Smooth muscle cell (in vitro differentiated cells): Measurements from ENCODE around the gene CLEC4E. TPM values are rescaled to one million over a fixed set of nuclear protein-coding genes. Genes with fewer than 3 reads are reported as not detected.
"Not testable (repeated sequence)": the region's sequence is repeated elsewhere in the genome, so short reads cannot be mapped to it uniquely, and the experiment has no call there.

Experiments used
- DNase-seq: peaks from one replicate; lab custom pipeline; 2025; ENCODE audit not compliant: unreplicated experiment; lab: John Stamatoyannopoulos, UW
- H2AFZ ChIP-seq: fragments of 200-600 bp; sonication (generic); 2 replicates; pipeline ENCODE4 v1.6.0; 2016; ENCODE audit warnings: antibody characterized with exemption, low read depth, mild to moderate bottlenecking
- H3F3A ChIP-seq: fragments of 200-600 bp; sonication (generic); 2 replicates; pipeline ENCODE4 v1.6.0; 2017; ENCODE audit warnings: antibody characterized with exemption, low read depth
- H3K27ac ChIP-seq: fragments of 200-600 bp; sonication (generic); 2 replicates; pipeline ENCODE4 v1.5.1; 2016; ENCODE audit warnings: low read depth, mild to moderate bottlenecking
- H3K27me3 ChIP-seq: fragments of 200-600 bp; sonication (generic); 2 replicates; pipeline ENCODE4 v1.6.1; 2016; ENCODE audit warnings: low read depth, mild to moderate bottlenecking
- H3K36me3 ChIP-seq: fragments of 200-600 bp; sonication (generic); 2 replicates; pipeline ENCODE4 v1.5.1; 2016; ENCODE audit warnings: low read depth
- H3K4me1 ChIP-seq: fragments of 200-600 bp; sonication (generic); 2 replicates; pipeline ENCODE4 v1.5.1; 2016; ENCODE audit warnings: low read depth
- H3K4me2 ChIP-seq: fragments of 200-600 bp; sonication (generic); 2 replicates; pipeline ENCODE4 v1.6.0; 2016; ENCODE audit warnings: mild to moderate bottlenecking
- H3K4me3 ChIP-seq: fragments of 200-600 bp; sonication (generic); 2 replicates; pipeline ENCODE4 v1.5.1; 2016; ENCODE audit warnings: mild to moderate bottlenecking
- H3K79me2 ChIP-seq: fragments of 200-600 bp; sonication (generic); 2 replicates; pipeline ENCODE4 v1.6.0; 2016; ENCODE audit warnings: low read depth, mild to moderate bottlenecking
- H3K9ac ChIP-seq: fragments of 200-600 bp; sonication (generic); 2 replicates; pipeline ENCODE4 v1.6.0; 2016; ENCODE audit warnings: low read depth
- H3K9me3 ChIP-seq: fragments of 200-600 bp; sonication (generic); replicated peaks from 2 replicates; pipeline ENCODE4 v1.5.1; 2016; ENCODE audit warnings: low read depth
- H4K20me1 ChIP-seq: fragments of 200-600 bp; sonication (generic); 2 replicates; pipeline ENCODE4 v1.6.0; 2016; ENCODE audit warnings: low read depth
- WGBS: methylation state at CpG from one replicate; pipeline ENCODE4 v1.1.7; 2016; ENCODE audit warnings: low lambda C conversion rate; 5-methylcytosine and 5-hydroxymethylcytosine counted together
- polyA plus RNA-seq: library from polyadenylated mRNA; unstranded; fragments of >200 nt; fragmentation: Nextera tagmentation; extraction: Ambion mirVana; gene quantifications from 2 replicates; pipeline ENCODE4 v1.2.1, GENCODE V29; 2016
- total RNA-seq: library from RNA; depleted of rRNA; stranded (reverse); fragments of >200 nt; gene quantifications from 2 replicates; pipeline ENCODE4 v1.2.3, GENCODE V29; 2014
- TF ChIP-seq, protein P1 (sequence below): fragments of 200-600 bp; sonication (generic); IDR thresholded peaks from 2 replicates; pipeline ENCODE4 v1.5.1; 2017; ENCODE audit warnings: borderline replicate concordance, mild to moderate bottlenecking, antibody characterized with exemption; ENCODE audit not compliant: insufficient read depth, poor library complexity, severe bottlenecking

CLEC4E gene
- total and polyA plus RNA-seq, 2 experiments from 2014 or later = not detected

DNA sequence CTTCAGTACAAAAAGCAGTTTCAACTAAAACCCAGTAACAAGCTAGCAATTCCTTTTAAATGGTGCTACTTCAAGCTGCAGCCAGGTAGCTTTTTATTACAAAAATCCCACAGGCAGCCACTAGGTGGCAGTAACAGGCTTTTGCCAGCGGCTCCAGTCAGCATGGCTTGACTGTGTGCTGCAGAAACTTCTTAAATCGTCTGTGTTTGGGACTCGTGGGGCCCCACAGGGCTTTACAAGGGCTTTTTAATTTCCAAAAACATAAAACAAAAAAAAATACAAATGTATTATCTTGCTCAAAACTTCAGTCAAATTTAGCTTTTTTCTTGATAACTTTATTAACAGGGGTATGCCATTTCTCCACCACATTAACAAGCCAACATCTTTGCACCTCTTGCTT is 3.6 kb upstream of the CLEC4E start:
- Histone ChIP-seq H3K4me3 (peak overlapping the region; percentile 12), H3K79me2 (no peaks in the 10 kb centered on the region), H2AFZ (peak overlapping the region; percentile 64), H3K4me2 (peak overlapping the region; percentile 72), H3K9ac (no peak overlapping the region), H4K20me1 (no peaks in the 10 kb centered on the region), H3K27me3 (no peaks in the 10 kb centered on the region), H3K27ac (no peak overlapping the region), H3K9me3 (no peaks in the 10 kb centered on the region), H3K36me3 (no peaks in the 10 kb centered on the region), H3F3A (no peaks in the 10 kb centered on the region), H3K4me1 (no peaks in the 10 kb centered on the region)
- peak; percentile 10 for DNase-seq
- WGBS = 6% methylated on average over 3 of the region's 3 CpGs
- TF ChIP-seq, protein P1, sequence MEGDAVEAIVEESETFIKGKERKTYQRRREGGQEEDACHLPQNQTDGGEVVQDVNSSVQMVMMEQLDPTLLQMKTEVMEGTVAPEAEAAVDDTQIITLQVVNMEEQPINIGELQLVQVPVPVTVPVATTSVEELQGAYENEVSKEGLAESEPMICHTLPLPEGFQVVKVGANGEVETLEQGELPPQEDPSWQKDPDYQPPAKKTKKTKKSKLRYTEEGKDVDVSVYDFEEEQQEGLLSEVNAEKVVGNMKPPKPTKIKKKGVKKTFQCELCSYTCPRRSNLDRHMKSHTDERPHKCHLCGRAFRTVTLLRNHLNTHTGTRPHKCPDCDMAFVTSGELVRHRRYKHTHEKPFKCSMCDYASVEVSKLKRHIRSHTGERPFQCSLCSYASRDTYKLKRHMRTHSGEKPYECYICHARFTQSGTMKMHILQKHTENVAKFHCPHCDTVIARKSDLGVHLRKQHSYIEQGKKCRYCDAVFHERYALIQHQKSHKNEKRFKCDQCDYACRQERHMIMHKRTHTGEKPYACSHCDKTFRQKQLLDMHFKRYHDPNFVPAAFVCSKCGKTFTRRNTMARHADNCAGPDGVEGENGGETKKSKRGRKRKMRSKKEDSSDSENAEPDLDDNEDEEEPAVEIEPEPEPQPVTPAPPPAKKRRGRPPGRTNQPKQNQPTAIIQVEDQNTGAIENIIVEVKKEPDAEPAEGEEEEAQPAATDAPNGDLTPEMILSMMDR = peak; percentile 96

GRCh38 chr12:8541562-8541961 is 857 bp upstream of the CLEC4E start:
- 91% methylated on average over 10 of the region's 10 CpGs for WGBS
- no peak overlapping the region for H3K4me2 ChIP-seq
- H3K9me3 ChIP-seq = no peaks in the 10 kb centered on the region
- no peak overlapping the region for H2AFZ ChIP-seq
- H4K20me1 ChIP-seq = no peaks in the 10 kb centered on the region
- TF ChIP-seq, protein P1 = no peak
- H3K27me3 ChIP-seq = no peaks in the 10 kb centered on the region
- no peaks in the 10 kb centered on the region for H3K36me3 ChIP-seq
- H3K27ac ChIP-seq = no peak overlapping the region
- no peaks in the 10 kb centered on the region for H3F3A ChIP-seq
- no peaks in the 10 kb centered on the region for H3K4me1 ChIP-seq
- H3K79me2 ChIP-seq = no peaks in the 10 kb centered on the region
- no peak for DNase-seq
- no peak overlapping the region for H3K9ac ChIP-seq
- H3K4me3 ChIP-seq = no peak overlapping the region

- not testable (repeated sequence) for DNase-seq, H3K4me3 ChIP-seq, H3K27ac ChIP-seq, H3K36me3 ChIP-seq, H3K9me3 ChIP-seq, H3K79me2 ChIP-seq, H2AFZ ChIP-seq, H3K4me1 ChIP-seq, H3F3A ChIP-seq, H4K20me1 ChIP-seq, H3K9ac ChIP-seq, H3K27me3 ChIP-seq, H3K4me2 ChIP-seq
- TF ChIP-seq, protein P1 = peak; percentile 42
- WGBS = 59% methylated on average over 16 of the region's 16 CpGs
These were observed 2.9 kb downstream of the CLEC4E start for GRCh38 chr12:8537820-8538219.

DNA sequence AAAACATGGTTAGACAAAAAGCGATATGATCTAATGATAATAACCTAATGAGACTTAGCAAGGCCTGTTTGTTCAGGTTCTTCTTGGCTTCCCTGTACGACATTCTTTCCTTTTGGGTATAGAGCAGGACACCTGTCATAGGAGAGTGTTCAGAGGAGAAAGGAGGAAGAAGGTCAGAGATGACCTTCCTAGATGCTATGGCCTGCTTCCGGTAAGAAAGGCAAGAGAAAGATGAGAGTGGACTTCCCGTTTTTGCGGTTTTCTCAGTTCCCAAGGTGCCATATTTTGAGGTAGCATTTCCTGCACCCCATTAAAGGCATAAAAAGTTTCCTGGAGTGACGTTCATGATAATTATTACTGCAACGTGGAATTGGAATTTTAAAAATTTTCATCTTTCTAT is 8.7 kb downstream of the CLEC4E start:
- Histone ChIP-seq H2AFZ (no peak overlapping the region), H3K9me3 (no peaks in the 10 kb centered on the region), H3F3A (no peaks in the 10 kb centered on the region), H3K27me3 (no peaks in the 10 kb centered on the region), H3K4me2 (no peak overlapping the region), H3K4me3 (no peak overlapping the region), H3K9ac (no peak overlapping the region), H3K79me2 (no peaks in the 10 kb centered on the region), H4K20me1 (no peaks in the 10 kb centered on the region), H3K27ac (no peak overlapping the region), H3K4me1 (no peaks in the 10 kb centered on the region), H3K36me3 (no peaks in the 10 kb centered on the region)
- no peak for DNase-seq
- 95% methylated on average over 7 of the region's 7 CpGs for WGBS
- TF ChIP-seq, protein P1 = no peak
